ENCODE measurements around the gene MCCC1.

Gene MCCC1

GRCh38 chr3:183108001-183108449 is 8.7 kb upstream of the MCCC1 start (continued):
- TF ChIP-seq ZNF48 (tag by site-specific recombination; IDR thresholded peaks at IDR 0.05) = no peak
- no peak for TF ChIP-seq CTCF (tag by site-specific recombination; IDR thresholded peaks at IDR 0.05)
- TF ChIP-seq ZNF239 (tag by site-specific recombination; IDR thresholded peaks at IDR 0.05) = no peak
- no peak for TF ChIP-seq ZNF426 (tag by site-specific recombination; IDR thresholded peaks at IDR 0.05)
- TF ChIP-seq ZNF302 (tag by site-specific recombination; IDR thresholded peaks at IDR 0.05; ENCODE audit: low read depth) = no peak
- no peak for TF ChIP-seq ZNF701 (tag by site-specific recombination; IDR thresholded peaks at IDR 0.05)
- TF ChIP-seq WT1 (tag by site-specific recombination; IDR thresholded peaks at IDR 0.05) = peak; percentile 91
- TF ChIP-seq ZNF10 (tag by site-specific recombination; IDR thresholded peaks at IDR 0.05) = no peak
- TF ChIP-seq GLIS2 (tag by site-specific recombination; IDR thresholded peaks at IDR 0.05) = no peak
- TF ChIP-seq ZNF19 (tag by site-specific recombination; IDR thresholded peaks at IDR 0.05; ENCODE audit: low read depth) = no peak
- TF ChIP-seq ZNF211 (tag by site-specific recombination; IDR thresholded peaks at IDR 0.05; ENCODE audit: low read depth) = no peak
- no peak for TF ChIP-seq ZBTB1 (tag by site-specific recombination; IDR thresholded peaks at IDR 0.05)
- TF ChIP-seq PRDM2 (tag by site-specific recombination; IDR thresholded peaks at IDR 0.05; ENCODE audit: borderline replicate concordance) = no peak
- no peak for TF ChIP-seq ZBTB20 (tag by site-specific recombination; IDR thresholded peaks at IDR 0.05)
- TF ChIP-seq ZNF449 (tag by site-specific recombination; IDR thresholded peaks at IDR 0.05) = no peak
- TF ChIP-seq ZNF362 (tag by site-specific recombination; IDR thresholded peaks at IDR 0.05) = 0 out of 2 replicates have a peak, but pooled peaks have one; percentile 36
- no peak for TF ChIP-seq ZNF621 (tag by site-specific recombination; IDR thresholded peaks at IDR 0.05)
- TF ChIP-seq ZNF138 (tag by site-specific recombination; IDR thresholded peaks at IDR 0.05; ENCODE audit: borderline replicate concordance) = no peak
- no peak for TF ChIP-seq ZNF398 (tag by site-specific recombination; IDR thresholded peaks at IDR 0.05)
- 0 out of 2 replicates have a peak, but pooled peaks have one; percentile 21 for TF ChIP-seq PRDM10 (tag by site-specific recombination; IDR thresholded peaks at IDR 0.05)
- peak; percentile 29; the same call in 1 of the 2 replicates for TF ChIP-seq ZNF600 (tag by site-specific recombination; IDR thresholded peaks at IDR 0.05)
- TF ChIP-seq PRDM6 (tag by site-specific recombination; IDR thresholded peaks at IDR 0.05) = peak; percentile 72
